ENCODE measurements around the gene GYPB. TPM values are rescaled to one million over a fixed set of nuclear protein-coding genes. Genes with fewer than 3 reads are reported as not detected.
"Not testable (repeated sequence)": the region's sequence is repeated elsewhere in the genome, so short reads cannot be mapped to it uniquely, and the experiment has no call there.

The GYPB gene
- total RNA-seq, 2 donors from 2014 or later = not detected

- DNase-seq (ENCODE audit: low spot score) = no peak
- intact Hi-C loops (cut with DNase I) = no loop called here
- Histone ChIP-seq H3K4me3 (no peak overlapping the region), H3K4me1 (replicated peaks) (no peaks in the 10 kb centered on the region), H3K27me3 (replicated peaks; ENCODE audit: insufficient read depth) (no peaks in the 10 kb centered on the region), H3K27ac (no peak overlapping the region), H3K9me3 (no peaks in the 10 kb centered on the region), H3K36me3 (no peaks in the 10 kb centered on the region)
- TF ChIP-seq CTCF (IDR thresholded peaks at IDR 0.05) (no peak), POLR2A (IDR thresholded peaks at IDR 0.05) (no peak), POLR2AphosphoS5 (IDR thresholded peaks at IDR 0.05) (no peak)
- 73% methylated on average over 1 of the region's 1 CpG for WGBS
These were observed 33.0 kb downstream of the GYPB start for GRCh38 chr4:143986180-143986579.

- DNase-seq (ENCODE audit: low spot score); H3K27me3 ChIP-seq (replicated peaks; ENCODE audit: insufficient read depth); H3K36me3 ChIP-seq; H3K4me3 ChIP-seq; H3K27ac ChIP-seq; H3K4me1 ChIP-seq (replicated peaks); H3K9me3 ChIP-seq; intact Hi-C loops (cut with DNase I): not testable (repeated sequence)
- 39% methylated on average over 4 of the region's 4 CpGs for WGBS
These were observed 38.4 kb downstream of the GYPB start for GRCh38 chr4:143980776-143981175.

GRCh38 chr4:143975527-143975926 is 43.7 kb downstream of the GYPB start:
- H3K9me3 ChIP-seq; intact Hi-C loops (cut with DNase I); DNase-seq (ENCODE audit: low spot score): not testable (repeated sequence)

GRCh38 chr4:143974021-143974420 is 45.2 kb downstream of the GYPB start:
- DNase-seq (ENCODE audit: low spot score); H3K36me3 ChIP-seq; H3K4me1 ChIP-seq (replicated peaks); H3K27ac ChIP-seq; H3K4me3 ChIP-seq; H3K27me3 ChIP-seq (replicated peaks; ENCODE audit: insufficient read depth); H3K9me3 ChIP-seq; intact Hi-C loops (cut with DNase I): not testable (repeated sequence)
- 81% methylated on average over 4 of the region's 4 CpGs for WGBS

More at GRCh38 chr4:143975527-143975926, 43.7 kb downstream of the GYPB start:
- not testable (repeated sequence) for H3K4me3 ChIP-seq; H3K27ac ChIP-seq; H3K4me1 ChIP-seq (replicated peaks); H3K27me3 ChIP-seq (replicated peaks; ENCODE audit: insufficient read depth); H3K36me3 ChIP-seq

GRCh38 chr4:143961075-143961474 is 58.1 kb downstream of the GYPB start:
- 88% methylated on average over 4 of the region's 4 CpGs for WGBS

GRCh38 chr4:143955306-143955705 is 63.9 kb downstream of the GYPB start:
- H3K4me1 ChIP-seq (replicated peaks); DNase-seq (ENCODE audit: low spot score); H3K27ac ChIP-seq; H3K9me3 ChIP-seq; H3K4me3 ChIP-seq; intact Hi-C loops (cut with DNase I); H3K27me3 ChIP-seq (replicated peaks; ENCODE audit: insufficient read depth); H3K36me3 ChIP-seq: not testable (repeated sequence)
- WGBS = 85% methylated on average over 3 of the region's 3 CpGs

More at GRCh38 chr4:143961075-143961474, 58.1 kb downstream of the GYPB start:
- Histone ChIP-seq H3K9me3 (no peaks in the 10 kb centered on the region), H3K36me3 (no peaks in the 10 kb centered on the region), H3K27me3 (replicated peaks; ENCODE audit: insufficient read depth) (no peaks in the 10 kb centered on the region), H3K4me1 (replicated peaks) (no peaks in the 10 kb centered on the region), H3K4me3 (no peak overlapping the region), H3K27ac (no peak overlapping the region)
- TF ChIP-seq POLR2AphosphoS5 (IDR thresholded peaks at IDR 0.05) (no peak), POLR2A (IDR thresholded peaks at IDR 0.05) (no peak), CTCF (IDR thresholded peaks at IDR 0.05) (no peak)
- DNase-seq (ENCODE audit: low spot score) = no peak
- intact Hi-C loops (cut with DNase I) = no loop called here

- H3K27ac ChIP-seq; intact Hi-C loops (cut with DNase I); H3K36me3 ChIP-seq; H3K4me1 ChIP-seq (replicated peaks); DNase-seq (ENCODE audit: low spot score); H3K9me3 ChIP-seq; H3K4me3 ChIP-seq; H3K27me3 ChIP-seq (replicated peaks; ENCODE audit: insufficient read depth): not testable (repeated sequence)
These were observed 67.7 kb downstream of the GYPB start for GRCh38 chr4:143951458-143951972.

- DNase-seq (ENCODE audit: low spot score); H3K27ac ChIP-seq; H3K4me1 ChIP-seq (replicated peaks); intact Hi-C loops (cut with DNase I); H3K9me3 ChIP-seq; H3K4me3 ChIP-seq; H3K36me3 ChIP-seq; H3K27me3 ChIP-seq (replicated peaks; ENCODE audit: insufficient read depth): not testable (repeated sequence)
- 99% methylated on average over 4 of the region's 4 CpGs for WGBS
These were observed 68.2 kb downstream of the GYPB start for GRCh38 chr4:143950967-143951366.

- H3K27ac ChIP-seq; H3K36me3 ChIP-seq; H3K4me1 ChIP-seq (replicated peaks); intact Hi-C loops (cut with DNase I); H3K9me3 ChIP-seq; H3K4me3 ChIP-seq; H3K27me3 ChIP-seq (replicated peaks; ENCODE audit: insufficient read depth); DNase-seq (ENCODE audit: low spot score): not testable (repeated sequence)
- WGBS = 52% methylated on average over 1 of the region's 1 CpG
These were observed 69.0 kb downstream of the GYPB start for GRCh38 chr4:143950185-143950584.

- intact Hi-C loops (cut with DNase I); H3K4me3 ChIP-seq; H3K9me3 ChIP-seq; H3K36me3 ChIP-seq; DNase-seq (ENCODE audit: low spot score); H3K27ac ChIP-seq; H3K4me1 ChIP-seq (replicated peaks); H3K27me3 ChIP-seq (replicated peaks; ENCODE audit: insufficient read depth): not testable (repeated sequence)
- WGBS = 52% methylated on average over 1 of the region's 1 CpG
These were observed 71.7 kb downstream of the GYPB start for GRCh38 chr4:143947493-143947892.
